Dermis blood vessel endothelial cell (primary cell): ENCODE data around the gene CITED2. TPM values are rescaled to one million over a fixed set of nuclear protein-coding genes. Genes with fewer than 3 reads are reported as not detected.
"Not testable (repeated sequence)": the region's sequence is repeated elsewhere in the genome, so short reads cannot be mapped to it uniquely, and the experiment has no call there.

Experiments
- DNase-seq: peaks from one replicate; pipeline ENCODE4 v3.0.0; 2010
- total RNA-seq: library from RNA; depleted of rRNA; stranded (reverse); fragments of >200 nt; gene quantifications from 2 replicates; pipeline ENCODE4 v1.2.3, GENCODE V29; 2014

The CITED2 gene, protein sequence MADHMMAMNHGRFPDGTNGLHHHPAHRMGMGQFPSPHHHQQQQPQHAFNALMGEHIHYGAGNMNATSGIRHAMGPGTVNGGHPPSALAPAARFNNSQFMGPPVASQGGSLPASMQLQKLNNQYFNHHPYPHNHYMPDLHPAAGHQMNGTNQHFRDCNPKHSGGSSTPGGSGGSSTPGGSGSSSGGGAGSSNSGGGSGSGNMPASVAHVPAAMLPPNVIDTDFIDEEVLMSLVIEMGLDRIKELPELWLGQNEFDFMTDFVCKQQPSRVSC
- total RNA-seq = 28.8 and 50.0 TPM in 2 replicates

DNA sequence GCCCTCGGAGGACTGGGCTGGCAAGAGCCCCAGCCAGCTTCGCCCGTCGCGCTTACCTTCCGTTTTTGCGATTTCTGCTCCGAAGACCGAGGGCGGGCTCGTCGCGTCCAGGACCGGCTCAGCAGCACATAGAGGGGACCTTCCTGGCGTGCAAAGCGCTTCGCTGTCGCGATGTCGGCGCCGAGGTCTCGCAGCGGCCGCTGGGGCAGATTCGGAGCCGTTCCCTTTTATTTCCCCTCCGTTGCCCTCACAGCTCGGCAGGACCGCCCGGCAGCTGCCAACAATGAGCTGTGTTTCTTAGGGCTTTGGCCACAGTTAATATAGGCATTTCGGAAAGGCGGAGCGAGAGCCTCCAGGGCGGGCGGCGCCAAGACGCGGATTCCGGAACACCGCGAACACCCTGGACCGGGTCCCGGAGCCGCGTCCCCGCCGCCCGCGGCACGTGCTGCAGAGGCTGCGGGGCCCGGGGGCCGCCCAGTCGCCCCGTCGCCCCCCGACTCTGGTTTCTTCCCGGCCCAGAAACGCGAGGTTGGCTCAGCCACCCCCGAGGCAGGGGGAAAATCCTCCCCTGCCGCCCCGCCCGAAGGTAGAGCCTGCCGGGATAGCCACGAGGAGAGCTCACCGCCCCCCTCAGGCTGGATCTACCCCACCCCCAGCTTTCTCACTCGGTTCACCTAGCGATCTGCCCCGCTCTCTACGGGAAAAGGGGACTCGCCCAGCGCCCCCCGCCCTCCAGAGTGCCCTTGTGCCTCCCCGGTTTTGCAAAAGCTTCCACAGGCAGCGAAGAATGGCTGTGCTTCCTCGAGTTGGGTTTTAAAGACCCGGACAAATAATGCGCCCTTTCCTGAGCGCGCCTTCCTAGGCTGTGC lies at the start of gene CITED2:
CITED2 (minus strand) TSS at position 292 of the 869 bp plus-strand sequence. CDS start 704 bp downstream, outside the sequence.
- DNase-seq = peak; percentile 97

DNA sequence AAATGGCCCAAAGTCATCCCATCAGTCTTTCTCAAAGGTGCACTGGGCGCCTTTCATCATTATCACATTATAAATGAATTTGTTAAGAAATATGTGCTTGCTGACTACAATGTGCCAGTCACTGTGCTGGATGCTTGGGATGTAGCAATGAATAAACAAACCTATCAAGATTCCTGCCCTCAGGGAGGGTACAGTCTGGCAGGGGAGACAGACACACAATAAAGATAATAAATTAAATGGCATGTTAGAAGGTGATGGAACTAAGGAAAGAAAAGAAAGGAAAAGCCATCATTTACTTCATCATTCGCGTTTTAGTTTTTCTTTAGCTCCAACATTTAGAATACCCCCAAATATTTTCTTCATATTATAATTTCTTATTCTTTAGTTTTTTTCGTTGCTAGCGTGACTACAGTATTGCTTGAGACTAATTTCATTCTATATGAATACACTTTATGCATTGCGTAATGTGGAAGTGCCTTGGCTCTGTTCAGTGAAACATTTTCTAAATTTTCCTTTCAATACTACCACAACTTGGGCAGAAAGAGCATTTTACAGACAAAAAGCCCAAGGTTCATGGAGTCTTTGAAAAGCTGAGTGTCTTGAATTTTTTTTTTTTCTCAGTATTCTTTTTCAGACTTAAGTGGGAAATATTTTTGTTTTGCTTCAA lies 48.7 kb upstream of the CITED2 start:
- DNase-seq = no peak

DNA sequence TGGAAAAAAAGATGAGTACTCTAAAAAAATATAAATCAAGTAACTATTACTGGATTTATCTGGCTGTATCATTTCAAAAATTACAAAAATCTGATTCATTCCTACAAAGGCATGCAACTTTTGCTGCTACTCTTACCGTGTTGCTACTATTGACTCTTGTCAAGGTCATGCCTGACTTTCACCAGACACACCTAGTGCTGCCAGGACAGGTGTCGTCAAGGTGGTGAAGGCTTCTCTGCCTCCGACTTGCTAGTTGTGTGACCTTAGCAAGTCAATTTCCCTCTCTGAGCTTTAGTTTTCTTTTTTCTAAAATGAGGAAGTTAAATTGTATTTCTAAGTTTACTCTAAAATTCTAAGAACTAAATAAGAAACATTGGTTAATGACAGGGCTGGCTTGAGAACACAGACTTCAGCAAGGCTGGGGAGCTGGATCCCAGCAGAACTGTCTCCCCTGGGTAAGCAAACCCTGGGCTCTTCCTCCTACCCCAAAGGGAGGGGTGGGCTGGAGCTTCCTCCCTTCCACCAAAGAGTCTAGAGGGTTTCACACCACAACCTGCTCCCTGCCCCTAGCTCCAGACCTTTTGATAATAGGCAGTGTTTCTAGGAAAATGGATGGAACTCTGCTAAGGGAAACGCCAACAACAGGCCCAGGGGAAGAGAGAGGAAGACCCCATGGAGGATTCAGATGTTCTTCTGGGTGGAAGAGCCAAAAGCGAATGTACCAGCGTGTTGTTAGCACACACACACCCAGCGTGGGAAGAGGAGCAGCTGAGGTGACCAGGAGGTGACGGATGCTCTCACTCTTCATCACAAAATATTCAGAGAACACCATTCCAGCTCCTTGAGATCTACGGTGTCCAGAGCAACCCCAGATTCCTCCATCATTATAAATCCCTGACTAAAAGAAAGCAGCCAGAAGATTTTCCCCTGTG lies 47.9 kb upstream of the CITED2 start:
- no peak for DNase-seq

DNA sequence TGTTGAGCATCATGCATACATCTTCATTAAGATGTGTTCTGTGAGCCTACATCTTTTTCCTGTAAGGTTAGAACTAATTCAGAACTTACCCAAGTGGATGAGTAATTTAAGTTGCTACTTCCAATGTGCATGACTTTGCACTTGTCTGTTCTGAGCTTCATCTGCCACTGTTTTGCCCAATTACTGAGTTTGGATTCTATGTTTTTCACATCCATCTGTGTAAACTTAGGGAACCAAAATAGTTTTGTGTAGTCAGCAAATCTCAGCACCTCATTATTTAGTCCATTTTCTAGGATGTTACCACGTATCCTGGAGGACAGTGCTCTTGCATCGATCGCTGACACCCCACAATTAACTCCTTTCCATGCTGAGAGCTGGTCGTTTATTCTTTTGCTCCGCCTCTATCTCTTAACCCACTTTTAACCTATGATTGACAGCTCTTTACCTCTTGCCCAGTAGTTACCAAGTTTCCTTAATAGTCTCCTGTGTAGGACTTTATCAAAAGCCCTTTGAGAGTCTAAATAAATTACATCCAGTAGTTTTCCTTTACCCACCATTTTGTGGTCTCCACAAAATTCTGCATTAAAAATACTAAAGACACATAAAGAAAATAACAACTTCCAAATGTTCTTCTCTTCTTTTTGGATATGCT lies 44.2 kb upstream of the CITED2 start:
- DNase-seq = no peak

DNA sequence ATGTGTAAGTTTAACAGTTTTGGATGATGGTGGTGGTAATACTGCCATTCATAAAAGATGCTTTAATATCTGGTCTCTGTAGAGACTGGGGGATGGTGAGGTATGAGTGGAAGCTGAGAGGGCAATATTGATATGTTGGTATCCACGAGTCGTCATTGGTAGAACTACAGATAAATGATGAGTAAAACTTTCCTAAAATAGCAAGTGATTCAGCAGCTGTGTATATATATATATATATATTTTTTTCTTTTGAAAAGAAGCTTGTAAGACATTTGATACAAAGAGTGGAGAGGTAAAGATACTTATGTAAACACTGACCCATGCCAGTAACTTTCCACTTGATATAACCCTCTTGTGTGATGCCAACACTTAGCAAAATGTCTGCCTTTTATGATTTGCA lies 41.7 kb upstream of the CITED2 start:
- no peak for DNase-seq

DNA sequence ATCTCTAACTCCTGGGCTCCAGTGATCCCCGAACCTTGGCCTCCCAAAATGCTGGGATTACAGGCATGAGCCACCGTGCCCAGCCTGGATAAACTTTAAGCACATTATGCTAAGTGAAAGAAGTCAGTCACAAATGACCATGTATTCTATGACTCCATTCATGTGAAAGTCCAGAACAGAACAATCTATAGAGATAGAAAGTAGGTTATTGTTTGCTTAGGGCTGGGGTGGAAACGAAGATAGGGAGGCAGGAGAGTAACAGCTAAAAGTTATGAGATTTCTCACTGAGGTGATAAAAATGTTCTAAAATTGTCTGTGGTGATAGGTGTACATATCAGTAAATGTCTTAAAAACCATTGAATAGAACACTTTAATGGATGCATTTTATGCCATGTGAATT lies 40.9 kb upstream of the CITED2 start:
- DNase-seq = no peak

DNA sequence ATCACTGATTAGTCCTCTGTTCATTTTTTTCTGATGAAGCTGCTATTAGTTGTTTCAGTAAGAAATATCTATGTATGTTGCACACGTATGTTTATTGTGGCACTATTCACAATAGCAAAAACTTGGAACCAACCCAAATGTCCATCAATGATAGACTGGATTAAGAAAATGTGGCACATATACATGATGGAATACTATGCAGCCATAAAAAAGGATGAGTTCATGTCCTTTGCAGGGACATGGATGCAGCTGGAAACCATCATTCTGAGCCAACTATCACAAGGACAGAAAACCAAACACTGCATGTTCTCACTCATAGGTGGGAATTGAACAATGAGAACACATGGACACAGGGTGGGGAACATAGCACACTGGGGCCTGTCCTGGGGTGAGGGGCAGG lies 37.7 kb upstream of the CITED2 start:
- DNase-seq = not testable (repeated sequence)

DNA sequence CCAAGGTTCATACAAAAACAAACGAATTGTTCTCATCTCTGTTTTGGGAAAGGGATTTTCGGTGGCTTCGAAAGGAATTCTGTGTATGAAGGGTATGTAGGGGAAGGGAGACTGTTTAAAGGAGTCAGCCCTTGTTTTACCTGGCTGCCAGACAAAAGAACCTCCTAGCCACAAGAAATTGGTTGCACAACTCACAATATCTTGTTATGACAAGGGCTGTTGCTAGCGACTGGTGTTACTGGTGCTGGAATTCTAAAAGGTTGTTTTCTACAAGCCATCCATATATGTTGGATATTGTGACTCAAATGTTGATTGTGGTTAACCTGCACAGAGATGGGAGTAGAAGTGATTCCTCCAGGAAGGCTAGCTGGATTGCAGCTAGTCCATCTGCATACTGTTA lies 34.6 kb upstream of the CITED2 start:
- no peak for DNase-seq

DNA sequence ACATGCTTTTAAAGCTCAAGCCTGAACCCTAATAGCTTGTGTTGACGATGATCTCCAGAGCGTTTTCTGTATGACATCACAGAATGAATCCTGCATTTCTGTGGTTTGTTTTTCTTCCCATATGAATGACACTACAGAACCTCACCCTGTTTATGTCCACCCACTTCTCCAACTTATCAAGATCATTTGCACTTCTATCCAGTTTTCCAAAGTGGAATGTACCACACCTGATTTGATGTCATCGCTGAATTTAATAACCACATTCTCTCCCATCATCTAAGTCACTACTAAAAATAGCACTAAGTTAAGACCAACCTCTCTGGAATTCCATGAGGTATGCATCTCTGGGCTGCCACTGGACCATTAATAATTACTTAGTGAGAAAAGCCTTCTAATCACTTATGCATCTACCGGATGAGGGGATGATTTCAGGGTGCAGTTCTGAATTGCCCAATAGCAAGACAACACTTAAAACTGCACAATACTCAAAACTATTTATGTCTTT lies 33.3 kb upstream of the CITED2 start:
- peak; percentile 5 for DNase-seq

DNA sequence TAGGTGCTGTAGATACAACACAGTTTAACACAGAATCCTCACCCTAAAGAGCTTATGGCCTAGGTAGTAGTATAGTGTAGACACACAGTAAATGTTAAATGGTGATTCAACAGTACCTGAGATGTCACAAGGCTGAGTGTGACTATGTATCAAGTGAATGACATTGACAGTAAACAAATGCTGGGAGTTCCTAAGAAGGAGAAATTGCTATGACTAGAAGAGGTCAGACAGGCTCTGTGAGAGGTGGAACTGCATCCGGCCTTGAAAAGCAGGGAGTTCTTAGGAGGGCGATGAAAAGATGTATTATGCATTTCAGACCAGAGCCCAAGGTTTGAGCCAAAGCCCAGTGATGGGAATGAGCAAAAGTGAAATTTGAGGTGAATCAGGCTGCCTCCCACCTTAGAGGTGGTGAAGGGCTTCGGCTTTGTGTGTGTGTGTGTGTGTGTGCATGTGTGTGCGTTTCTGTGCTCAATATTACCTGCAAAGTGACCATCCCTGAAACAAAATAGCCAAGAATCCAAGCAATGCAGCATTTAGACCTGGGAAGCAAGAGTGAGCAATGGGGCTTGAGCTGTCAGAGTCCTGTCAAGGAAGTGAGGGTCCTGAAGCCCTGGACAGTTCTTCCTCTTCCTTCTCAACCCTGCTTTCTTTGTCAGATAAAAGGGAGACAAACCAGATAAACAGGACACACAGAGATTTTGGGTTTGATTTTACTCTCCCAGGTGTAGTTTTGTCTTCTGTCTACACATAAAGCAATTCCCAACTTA lies 32.3 kb upstream of the CITED2 start:
- DNase-seq = no peak

DNA sequence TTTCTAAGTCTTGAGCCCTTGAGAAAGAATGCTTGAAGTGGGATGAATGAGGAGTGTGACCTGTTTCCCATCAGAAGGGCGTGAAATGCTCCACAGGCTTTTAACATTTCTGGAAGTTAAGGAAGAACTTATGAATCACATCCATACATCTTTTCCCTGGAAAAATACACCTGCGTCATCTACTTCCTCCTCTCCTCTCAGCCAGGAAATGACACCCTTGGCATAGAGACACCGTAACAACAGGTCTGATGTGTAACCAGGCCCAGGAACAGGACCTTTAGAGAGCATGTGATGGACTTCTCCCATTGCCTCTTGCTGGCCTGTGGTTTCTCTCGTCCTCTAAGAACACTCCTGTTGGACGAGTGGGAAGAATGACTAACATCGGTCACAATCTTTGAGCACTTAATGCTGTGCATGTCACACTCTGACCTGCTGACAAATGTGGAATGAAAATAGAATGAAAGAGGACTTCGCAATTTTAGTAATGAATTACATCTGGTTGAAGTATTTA lies 28.5 kb upstream of the CITED2 start:
- peak; percentile 93 for DNase-seq

DNA sequence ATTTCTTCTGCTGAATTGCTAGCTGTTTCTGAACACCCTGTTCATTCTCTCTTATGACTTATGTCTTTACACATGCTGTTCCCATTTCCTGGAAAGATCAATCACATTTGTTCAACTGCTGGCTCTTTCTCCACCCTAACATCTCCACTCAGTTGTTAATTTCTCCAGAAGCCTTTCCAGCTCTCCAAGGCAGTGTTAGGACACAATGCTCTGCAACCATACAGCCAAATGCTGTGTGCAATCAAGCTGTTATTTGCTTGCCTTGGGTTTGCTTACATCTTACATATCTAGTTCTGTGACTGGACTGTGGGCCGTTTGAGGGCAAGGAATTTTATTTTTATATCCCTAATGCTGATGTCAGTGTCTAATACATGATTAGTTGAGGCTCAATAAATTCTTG lies 24.2 kb upstream of the CITED2 start:
- no peak for DNase-seq

DNA sequence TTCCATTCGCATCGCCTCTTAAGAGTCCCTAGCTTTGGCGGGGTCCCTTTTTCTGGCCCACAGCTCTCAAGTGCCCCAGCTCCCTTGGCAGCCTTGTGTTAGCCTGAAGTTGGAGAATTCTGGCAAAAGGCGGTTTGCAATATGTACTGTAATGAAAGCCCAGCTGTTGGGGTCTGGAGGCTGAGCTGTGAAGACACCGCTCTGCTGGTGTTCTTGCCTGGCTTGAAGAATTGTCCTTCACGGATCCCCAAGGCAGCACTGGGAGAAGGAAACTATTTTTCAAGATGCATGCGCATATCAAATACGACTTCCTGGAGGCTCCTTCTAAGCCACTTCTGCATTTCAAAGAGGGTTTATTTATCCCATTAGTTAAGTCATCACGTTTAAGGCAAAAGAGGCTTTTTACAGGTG lies 21.4 kb upstream of the CITED2 start:
- no peak for DNase-seq

DNA sequence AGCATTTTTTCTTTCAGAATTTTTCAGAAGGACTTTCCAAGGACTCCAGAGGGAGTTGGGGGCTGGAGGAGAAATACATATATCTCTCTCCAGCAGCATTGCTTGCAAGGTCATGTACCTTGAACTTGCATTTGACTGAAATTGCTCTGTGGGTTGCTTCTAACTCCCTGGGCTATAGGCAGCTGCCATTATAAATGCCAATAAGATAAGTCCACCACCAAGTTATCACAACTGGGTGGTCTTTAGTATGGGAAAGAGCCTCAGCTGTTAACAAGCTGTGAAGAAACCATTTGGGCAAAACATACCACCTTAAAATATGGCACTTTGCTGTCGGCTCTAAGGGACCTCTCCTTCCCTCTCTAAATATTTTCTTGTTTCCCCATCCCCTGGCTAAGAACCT lies 20.9 kb upstream of the CITED2 start:
- no peak for DNase-seq

DNA sequence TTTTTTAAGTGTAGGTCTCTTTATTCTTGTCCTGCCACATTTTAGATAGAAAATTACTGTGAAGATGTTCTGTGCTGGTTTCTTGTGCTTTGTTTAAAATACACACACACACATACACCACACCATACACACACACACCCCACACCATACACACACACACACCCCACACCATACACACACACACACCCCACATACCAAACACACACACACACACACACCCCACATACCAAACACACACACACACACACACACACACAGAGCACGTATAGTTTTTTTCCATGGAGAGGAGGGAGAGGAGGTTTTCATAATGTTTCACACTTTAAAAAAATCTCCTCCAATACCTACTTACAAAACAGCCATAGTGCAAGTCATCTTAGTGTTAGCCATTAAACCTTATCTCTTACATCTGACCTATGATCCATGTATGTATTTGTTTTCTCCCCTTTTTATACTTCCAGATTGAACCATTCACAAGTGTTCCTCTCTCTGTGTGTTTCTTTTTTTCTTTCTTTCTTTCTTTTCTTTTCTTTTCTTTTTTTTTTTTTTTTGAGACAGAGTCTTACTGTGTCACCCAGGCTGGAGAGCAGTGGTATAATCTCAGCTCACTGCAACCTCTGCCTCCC lies 19.7 kb upstream of the CITED2 start:
- no peak for DNase-seq

DNA sequence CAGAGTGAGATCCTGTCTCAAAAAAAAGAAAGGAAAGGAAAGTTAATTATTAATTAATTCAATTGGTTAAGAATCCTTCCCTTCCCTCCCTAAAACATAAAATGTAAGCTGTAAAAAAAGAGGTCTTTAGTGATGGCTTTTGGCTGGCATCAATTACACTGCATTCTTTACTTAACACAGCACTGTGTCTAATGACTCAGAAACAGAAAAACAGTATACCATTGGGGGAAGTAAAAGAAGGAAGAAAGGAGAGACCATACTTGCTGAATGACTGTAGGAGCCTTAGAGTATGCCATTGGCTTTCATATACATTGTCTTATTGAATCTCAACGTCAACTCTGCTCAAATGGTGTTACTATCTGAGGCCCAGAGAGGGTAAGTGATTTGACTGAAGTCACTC lies 18.3 kb upstream of the CITED2 start:
- DNase-seq = no peak

DNA sequence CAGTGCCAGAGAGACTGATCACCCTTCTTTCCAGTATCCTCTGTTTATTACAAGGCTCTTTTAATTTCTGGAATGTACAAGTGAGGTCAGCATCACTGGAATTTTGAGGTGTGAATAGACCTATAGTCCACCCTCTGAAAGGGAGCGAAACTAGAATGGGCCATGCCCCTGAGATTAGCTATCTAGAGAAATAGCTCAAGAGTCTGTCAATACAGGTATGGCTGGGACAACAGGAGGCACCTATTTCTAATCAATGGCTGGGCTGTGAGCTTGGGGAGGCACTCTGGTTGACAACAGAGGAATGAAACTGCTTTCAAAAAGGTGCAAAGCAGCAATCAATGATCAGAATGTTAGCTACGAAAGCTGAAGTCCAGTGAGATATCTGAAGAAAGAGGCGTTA lies 17.3 kb upstream of the CITED2 start:
- no peak for DNase-seq

DNA sequence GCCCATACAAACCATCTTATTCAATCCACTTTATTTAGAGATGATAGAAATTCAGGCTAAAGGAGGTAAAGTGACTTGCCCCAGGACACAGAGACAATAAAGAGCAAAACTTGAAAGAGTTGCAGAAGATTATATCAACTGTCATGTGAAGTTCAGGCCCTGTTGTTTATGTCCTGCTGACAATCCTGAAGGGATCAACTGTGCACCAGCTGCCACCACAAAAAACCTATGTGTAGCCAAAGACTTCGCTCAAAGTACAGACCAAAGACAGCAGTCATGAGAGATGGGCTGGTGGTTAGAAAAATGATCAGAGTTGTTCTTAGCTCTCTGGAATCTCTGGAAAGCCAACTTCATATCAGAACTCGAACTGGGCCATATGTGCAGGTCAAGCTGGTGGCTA lies 16.0 kb upstream of the CITED2 start:
- no peak for DNase-seq

DNA sequence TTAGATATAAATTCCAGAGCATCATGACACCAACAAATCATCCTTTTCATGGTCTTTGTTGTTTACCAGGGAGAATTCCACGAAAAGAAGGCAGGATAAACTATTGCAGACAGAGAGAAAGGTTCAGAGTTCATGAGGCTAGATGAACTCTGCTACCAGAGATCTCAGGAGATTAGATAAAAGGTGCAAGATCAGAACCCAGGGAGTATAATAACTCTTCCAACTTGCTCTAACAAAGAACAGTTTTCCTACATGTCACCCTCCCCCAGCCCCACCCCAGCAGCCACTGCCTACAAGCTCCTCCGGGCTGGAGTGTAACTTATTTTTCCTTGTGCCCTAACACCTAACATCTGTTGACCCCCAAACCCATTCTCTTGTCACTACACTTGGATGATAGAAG lies 13.9 kb upstream of the CITED2 start:
- DNase-seq = no peak

DNA sequence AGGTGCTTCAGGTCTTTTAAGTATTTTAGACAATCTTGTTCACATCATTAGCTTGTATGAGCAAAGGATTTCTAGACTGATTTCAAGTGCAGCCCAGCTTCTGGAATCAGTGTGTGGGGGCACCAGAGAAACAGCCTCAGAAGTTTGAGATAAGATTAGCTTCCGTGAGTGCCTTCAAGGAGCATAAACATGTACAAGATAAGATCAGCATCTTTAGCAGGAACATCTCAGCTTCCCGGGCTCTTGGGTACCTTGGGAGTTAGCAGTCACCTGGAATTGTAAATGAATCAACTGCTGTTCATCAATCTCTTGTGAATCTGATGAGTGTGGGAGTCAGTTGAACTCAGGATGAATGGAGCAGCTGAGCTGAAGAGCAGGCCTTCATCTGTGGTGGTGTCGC lies 12.0 kb upstream of the CITED2 start:
- no peak for DNase-seq
